Loucy (cell line): ENCODE results near the gene SMPX.

Experiments used
- H2AFZ ChIP-seq: fragments of 200-600 bp; sonication (generic); 2 replicates; pipeline ENCODE4 v1.6.0; 2016; ENCODE audit warnings: antibody characterized with exemption, mild to moderate bottlenecking, low read length, moderate library complexity
- H3F3A ChIP-seq: fragments of 200-600 bp; 2 replicates; pipeline ENCODE4 v1.6.0; 2016; ENCODE audit warnings: antibody characterized with exemption, low read depth, mild to moderate bottlenecking
- H3K27me3 ChIP-seq: fragments of 200-600 bp; sonication (generic); 2 replicates; pipeline ENCODE4 v1.6.1; 2014; ENCODE audit warnings: low read length, mild to moderate bottlenecking; ENCODE audit not compliant: insufficient read depth, poor library complexity, severe bottlenecking
- H3K36me3 ChIP-seq: fragments of 200-600 bp; sonication (generic); 2 replicates; pipeline ENCODE4 v1.6.1; 2016; ENCODE audit warnings: low read length; ENCODE audit not compliant: insufficient read depth
- H3K4me1 ChIP-seq: fragments of 200-600 bp; sonication (generic); 2 replicates; pipeline ENCODE4 v1.5.1; 2014; ENCODE audit warnings: low read length, mild to moderate bottlenecking; ENCODE audit not compliant: insufficient read depth, poor library complexity, severe bottlenecking
- H3K4me2 ChIP-seq: fragments of 200-600 bp; sonication (generic); 2 replicates; pipeline ENCODE4 v1.6.0; 2014; ENCODE audit warnings: antibody characterized with exemption, low read length, low read depth, mild to moderate bottlenecking; ENCODE audit not compliant: poor library complexity, severe bottlenecking
- H3K4me3 ChIP-seq: fragments of 200-600 bp; sonication (generic); 2 replicates; pipeline ENCODE4 v1.5.1; 2014; ENCODE audit warnings: low read length, mild to moderate bottlenecking, mixed read lengths; ENCODE audit not compliant: poor library complexity, severe bottlenecking
- H3K79me2 ChIP-seq: fragments of 200-600 bp; sonication (generic); 2 replicates; pipeline ENCODE4 v1.6.1; 2014; ENCODE audit warnings: low read length; ENCODE audit not compliant: insufficient read depth
- H3K9ac ChIP-seq: fragments of 200-600 bp; sonication (generic); 2 replicates; pipeline ENCODE4 v1.6.0; 2014; ENCODE audit warnings: mild to moderate bottlenecking, low read depth, low read length, moderate library complexity; ENCODE audit not compliant: poor library complexity, severe bottlenecking
- H3K9me2 ChIP-seq: fragments of 200-600 bp; sonication (generic); replicated peaks from 2 replicates; pipeline ENCODE4 v1.6.1; 2016; ENCODE audit warnings: low read depth, low read length, mixed read lengths
- H3K9me3 ChIP-seq: fragments of 200-600 bp; sonication (generic); 2 replicates; pipeline ENCODE4 v1.6.1; 2014; ENCODE audit warnings: mild to moderate bottlenecking, antibody characterized with exemption, low read length, low read depth; ENCODE audit not compliant: insufficient read depth
- H4K20me1 ChIP-seq: fragments of 200-600 bp; sonication (generic); 2 replicates; pipeline ENCODE4 v1.6.0; 2014; ENCODE audit warnings: antibody characterized with exemption, low read length, mild to moderate bottlenecking; ENCODE audit not compliant: insufficient read depth, poor library complexity, severe bottlenecking
- CTCF ChIP-seq: fragments of 200-600 bp; sonication (generic); conservative IDR thresholded peaks from 2 replicates; pipeline ENCODE4 v1.5.1; 2014; ENCODE audit warnings: mild to moderate bottlenecking, antibody characterized with exemption, low read length
- EZH2phosphoT487 ChIP-seq: fragments of 200-600 bp; IDR thresholded peaks from 2 replicates; pipeline ENCODE4 v1.6.1; 2018; ENCODE audit warnings: antibody characterized with exemption, mild to moderate bottlenecking, moderate library complexity, borderline replicate concordance

SMPX gene

GRCh38 chrX:21781976-21782375 lies 24.1 kb upstream of the SMPX start:
- Histone ChIP-seq H3K9me2 (no peaks in the 10 kb centered on the region), H2AFZ (no peak overlapping the region), H3K4me2 (no peak overlapping the region), H3K36me3 (no peaks in the 10 kb centered on the region), H3K79me2 (no peaks in the 10 kb centered on the region), H4K20me1 (no peaks in the 10 kb centered on the region), H3K9ac (no peak overlapping the region), H3K9me3 (no peaks in the 10 kb centered on the region), H3K27me3 (no peaks in the 10 kb centered on the region), H3K4me3 (no peak overlapping the region), H3F3A (no peaks in the 10 kb centered on the region), H3K4me1 (no peaks in the 10 kb centered on the region)
- TF ChIP-seq CTCF: no peak
- TF ChIP-seq EZH2phosphoT487: no peak

- H4K20me1 ChIP-seq: no peaks in the 10 kb centered on the region
- no peaks in the 10 kb centered on the region for H3K9me2 ChIP-seq
- no peak overlapping the region for H2AFZ ChIP-seq
- TF ChIP-seq EZH2phosphoT487 (no peak), CTCF (no peak)
- H3K79me2 ChIP-seq: no peaks in the 10 kb centered on the region
- no peak overlapping the region for H3K9ac ChIP-seq
- H3K9me3 ChIP-seq: no peaks in the 10 kb centered on the region
- H3K4me1 ChIP-seq: no peaks in the 10 kb centered on the region
- H3K27me3 ChIP-seq: no peaks in the 10 kb centered on the region
- no peaks in the 10 kb centered on the region for H3F3A ChIP-seq
- H3K4me3 ChIP-seq: no peak overlapping the region
- no peaks in the 10 kb centered on the region for H3K36me3 ChIP-seq
- H3K4me2 ChIP-seq: no peak overlapping the region
Observed at GRCh38 chrX:21781525-21781924, 23.6 kb upstream of the SMPX start.

- no peak overlapping the region for H3K4me2 ChIP-seq
- H3K4me3 ChIP-seq: no peak overlapping the region
- H3K4me1 ChIP-seq: no peaks in the 10 kb centered on the region
- H3K9me3 ChIP-seq: no peaks in the 10 kb centered on the region
- H2AFZ ChIP-seq: no peak overlapping the region
- H3K27me3 ChIP-seq: no peaks in the 10 kb centered on the region
- TF ChIP-seq EZH2phosphoT487 (no peak), CTCF (no peak)
- H3K9me2 ChIP-seq: no peaks in the 10 kb centered on the region
- H3K79me2 ChIP-seq: no peaks in the 10 kb centered on the region
- H3F3A ChIP-seq: no peaks in the 10 kb centered on the region
- H4K20me1 ChIP-seq: no peaks in the 10 kb centered on the region
- H3K9ac ChIP-seq: no peak overlapping the region
- no peaks in the 10 kb centered on the region for H3K36me3 ChIP-seq
Observed at GRCh38 chrX:21779095-21779494, 21.2 kb upstream of the SMPX start.
